HEK293T (cell line): ENCODE data around the gene SSTR5.

Source experiments
- ELF4 ChIP-seq: fragments of 450-650 bp; IDR thresholded peaks from 2 replicates; pipeline ENCODE4 v1.6.1; 2017; ENCODE audit warnings: antibody characterized with exemption
- FOXA1 ChIP-seq: fragments of 450-650 bp; IDR thresholded peaks from 2 replicates; pipeline ENCODE4 v1.6.1; 2016; ENCODE audit warnings: mild to moderate bottlenecking
- FOXM1 ChIP-seq: fragments of 450-650 bp; IDR thresholded peaks from 2 replicates; pipeline ENCODE4 v1.6.1; 2017; ENCODE audit warnings: mild to moderate bottlenecking, borderline replicate concordance
- HDGF ChIP-seq: fragments of 450-650 bp; IDR thresholded peaks from 2 replicates; pipeline ENCODE4 v1.6.1; 2017; ENCODE audit warnings: antibody characterized with exemption, borderline replicate concordance
- NFRKB ChIP-seq: fragments of 450-650 bp; IDR thresholded peaks from 2 replicates; pipeline ENCODE4 v1.6.1; 2016; ENCODE audit warnings: mild to moderate bottlenecking, moderate library complexity
- SP1 ChIP-seq: fragments of 450-650 bp; IDR thresholded peaks from 2 replicates; pipeline ENCODE4 v1.6.1; 2017
- SUZ12 ChIP-seq: fragments of 450-650 bp; IDR thresholded peaks from 2 replicates; pipeline ENCODE4 v1.6.1; 2016; ENCODE audit warnings: mild to moderate bottlenecking
- TARDBP ChIP-seq: fragments of 450-650 bp; IDR thresholded peaks from 2 replicates; pipeline ENCODE4 v1.6.1; 2016
- ZNF384 ChIP-seq: fragments of 450-650 bp; IDR thresholded peaks from 2 replicates; pipeline ENCODE4 v1.6.1; 2016

DNA sequence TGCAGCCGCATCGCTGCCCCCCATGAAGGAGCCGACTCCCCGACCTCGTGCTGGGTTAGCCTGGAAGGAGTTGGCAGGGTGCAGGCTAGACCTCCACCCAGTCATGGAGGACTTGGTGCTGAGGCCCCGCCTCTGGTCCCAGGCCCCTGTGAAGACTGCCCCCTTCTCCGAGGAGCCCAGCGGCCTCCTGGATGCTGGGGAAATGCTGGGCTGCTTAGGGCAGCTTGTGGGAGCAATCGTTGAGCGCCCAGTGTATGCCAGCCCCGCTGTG, 1.8 kb downstream of the SSTR5 start:
- TF ChIP-seq ZNF384 (no peak), SP1 (no peak), NFRKB (no peak), ELF4 (no peak), HDGF (no peak), FOXA1 (no peak), SUZ12 (no peak), TARDBP (no peak), FOXM1 (no peak)
